Naive thymus-derived CD4-positive, alpha-beta T cell (primary cell): Measurements from ENCODE around the gene SPATA4. TPM values are rescaled to one million over a fixed set of nuclear protein-coding genes. Genes with fewer than 3 reads are reported as not detected.

ENCODE experiments used
- ATAC-seq: fragments of 150-1000 bp; cut with Tn5 transposase; 2 replicates; pipeline ENCODE4 v1.10.0; 2021; ENCODE audit warnings: mild to moderate bottlenecking, moderate library complexity
- CTCF ChIA-PET: fragments of 350-600 bp; sonication (Branson Sonifier 250); formaldehyde crosslinking; loops from one replicate; lab custom pipeline; 2021; ENCODE audit warnings: antibody characterized with exemption; lab: Charles Lee
- POLR2A ChIA-PET: fragments of 350-600 bp; sonication (Branson Sonifier 250); formaldehyde crosslinking; loops from one replicate; lab custom pipeline; 2021; ENCODE audit warnings: antibody characterized with exemption, inconsistent platforms; lab: Charles Lee
- DNase-seq, 9 donors: peaks; one replicate each; pipeline versions ENCODE4 v3.0.0 to v3.0.0-alpha.2; 2020 to 2022; ENCODE audit warnings: mixed read lengths in 1 of 9
- H3K27ac ChIP-seq: one replicate; pipeline ENCODE4 v1.7.0; 2013; ENCODE audit warnings: mild to moderate bottlenecking, low read depth, low read length, moderate library complexity
- H3K27me3 ChIP-seq, 2 donors: one replicate each; pipeline ENCODE4 v1.7.0; 2013; ENCODE audit warnings: low read length in 2 of 2, mild to moderate bottlenecking in 2 of 2, moderate library complexity in 2 of 2; ENCODE audit not compliant: control insufficient read depth in 2 of 2, insufficient read depth in 2 of 2
- H3K36me3 ChIP-seq, 3 experiments: 1 replicate in 2 of 3; 2 replicates in 1 of 3; pipeline ENCODE4 v1.7.0; 2013; ENCODE audit warnings: low read length in 3 of 3, mild to moderate bottlenecking in 3 of 3, moderate library complexity in 1 of 3; ENCODE audit not compliant: insufficient read depth in 3 of 3, control insufficient read depth in 2 of 3
- H3K4me1 ChIP-seq, 2 donors: one replicate each; pipeline ENCODE4 v1.7.0; 2013; ENCODE audit warnings: low read length in 2 of 2, mild to moderate bottlenecking in 2 of 2, moderate library complexity in 1 of 2; ENCODE audit not compliant: control insufficient read depth in 2 of 2, insufficient read depth in 2 of 2
- H3K4me3 ChIP-seq: 2 replicates; pipeline ENCODE4 v1.7.0; 2013; ENCODE audit warnings: mild to moderate bottlenecking, low read length
- H3K9me3 ChIP-seq, 3 experiments: 1 replicate in 2 of 3; 2 replicates in 1 of 3; pipeline ENCODE4 v1.7.0; 2013; ENCODE audit warnings: low read length in 3 of 3; ENCODE audit not compliant: control insufficient read depth in 2 of 3
- H3K27ac Mint-ChIP-seq, 9 donors: one replicate each; pipeline ENCODE4 v1.8.0; 2020 to 2022; ENCODE audit warnings: mixed read lengths in 9 of 9, mild to moderate bottlenecking in 8 of 9, moderate library complexity in 5 of 9, inconsistent platforms in 2 of 9
- H3K27me3 Mint-ChIP-seq, 5 donors: one replicate each; pipeline ENCODE4 v1.8.0; 2021 to 2022; ENCODE audit warnings: mixed read lengths in 5 of 5, mild to moderate bottlenecking in 1 of 5
- H3K36me3 Mint-ChIP-seq, 5 donors: one replicate each; pipeline ENCODE4 v1.8.0; 2020 to 2022; ENCODE audit warnings: mixed read lengths in 5 of 5, mild to moderate bottlenecking in 3 of 5, inconsistent platforms in 1 of 5
- H3K4me1 Mint-ChIP-seq, 7 donors: one replicate each; pipeline ENCODE4 v1.8.0; 2020 to 2022; ENCODE audit warnings: mixed read lengths in 7 of 7, mild to moderate bottlenecking in 3 of 7, inconsistent platforms in 1 of 7
- H3K4me3 Mint-ChIP-seq, 10 donors: one replicate each; pipeline ENCODE4 v1.8.0; 2020 to 2022; ENCODE audit warnings: mild to moderate bottlenecking in 10 of 10, mixed read lengths in 10 of 10, moderate library complexity in 6 of 10, inconsistent platforms in 2 of 10
- H3K9me3 Mint-ChIP-seq, 11 donors: one replicate each; pipeline ENCODE4 v1.8.0; 2020 to 2022; ENCODE audit warnings: mixed read lengths in 11 of 11, mild to moderate bottlenecking in 4 of 11, inconsistent platforms in 1 of 11, moderate library complexity in 1 of 11
- intact Hi-C, 2 donors: fragments of 100-400 bp; cut with micrococcal nuclease; formaldehyde crosslinking; loops; one replicate each; pipeline ENCODE4 v1.15.1; 2023
- polyA plus RNA-seq, 2 donors: library from polyadenylated mRNA; unstranded; fragments of 300-500 nt; fragmentation: Illumina TruSeq; gene quantifications; one replicate each; pipeline ENCODE4 v1.2.3, GENCODE V29; 2021
- total RNA-seq, 6 experiments: library from RNA in 5 of 6; stranded (reverse) in 5 of 6; gene quantifications; 1 replicate in 5 of 6; 2 replicates in 1 of 6; pipeline ENCODE4 v1.2.3 and lab custom pipeline; 2021 to 2026

The SPATA4 gene
- total and polyA plus RNA-seq, 7 experiments from 2014 or later, result not detected

- Mint-ChIP-seq H3K27ac (no peak overlapping the region), H3K4me3 (no peak overlapping the region), H3K4me1 (no peaks in the 10 kb centered on the region), H3K9me3 (no peaks in the 10 kb centered on the region), H3K27me3 (peaks cover 6 to 50% (median 37%) of the 10 kb centered on the region in 5 donors), H3K36me3 (no peaks in the 10 kb centered on the region)
- Histone ChIP-seq H3K27me3 (no peaks in the 10 kb centered on the region), H3K4me3 (no peak overlapping the region), H3K27ac (no peak overlapping the region), H3K36me3 (no peaks in the 10 kb centered on the region), H3K4me1 (no peaks in the 10 kb centered on the region), H3K9me3 (no peaks in the 10 kb centered on the region)
- ATAC-seq, result no peak
- intact Hi-C loops, result no loop called here
- ChIA-PET POLR2A (no interaction called here), CTCF (no interaction called here)
- no peak for DNase-seq
Measured at GRCh38 chr4:176186671-176187395, 8.6 kb downstream of the SPATA4 start.

GRCh38 chr4:176186067-176186466, 9.3 kb downstream of the SPATA4 start:
- Mint-ChIP-seq H3K27me3 (peaks cover 6 to 43% (median 29%) of the 10 kb centered on the region in 5 donors), H3K27ac (no peak overlapping the region), H3K9me3 (no peaks in the 10 kb centered on the region), H3K4me1 (no peaks in the 10 kb centered on the region), H3K4me3 (no peak overlapping the region), H3K36me3 (no peaks in the 10 kb centered on the region)
- CTCF ChIA-PET, result no interaction called here
- Histone ChIP-seq H3K36me3 (no peaks in the 10 kb centered on the region), H3K4me3 (no peak overlapping the region), H3K4me1 (no peaks in the 10 kb centered on the region), H3K27ac (no peak overlapping the region), H3K9me3 (no peaks in the 10 kb centered on the region), H3K27me3 (no peaks in the 10 kb centered on the region)
- POLR2A ChIA-PET, result no interaction called here
- no peak for DNase-seq
- intact Hi-C loops, result no loop called here
- ATAC-seq, result no peak

DNA sequence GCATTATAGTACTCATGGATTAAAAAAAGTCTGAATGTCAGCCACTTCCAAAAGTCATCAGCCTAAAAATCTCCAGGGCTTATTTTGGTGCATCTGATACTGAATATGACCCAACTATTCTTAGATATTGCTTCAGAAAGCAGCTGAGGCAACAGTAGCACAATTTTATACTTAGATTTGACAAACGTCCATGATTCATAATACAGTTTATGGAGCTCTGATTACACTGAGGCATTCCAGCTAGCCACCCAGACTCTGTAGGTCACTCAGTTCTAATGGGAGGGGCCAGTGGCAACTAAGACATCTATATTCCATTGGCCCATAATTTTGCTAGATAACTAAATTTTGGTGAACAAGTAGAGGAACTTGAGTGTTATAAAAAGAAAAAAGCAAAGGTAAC, 10.3 kb downstream of the SPATA4 start:
- Histone ChIP-seq H3K36me3 (no peaks in the 10 kb centered on the region), H3K9me3 (no peaks in the 10 kb centered on the region), H3K4me3 (no peak overlapping the region), H3K27ac (no peak overlapping the region), H3K27me3 (no peaks in the 10 kb centered on the region), H3K4me1 (no peaks in the 10 kb centered on the region)
- peaks cover 6 to 42% (median 27%) of the 10 kb centered on the region in 5 donors for H3K27me3 Mint-ChIP-seq
- ATAC-seq, result no peak
- POLR2A ChIA-PET, result no interaction called here
- no peak for DNase-seq
- intact Hi-C loops, result no loop called here
- H3K27ac Mint-ChIP-seq, result no peak overlapping the region
- no peaks in the 10 kb centered on the region for H3K9me3 Mint-ChIP-seq
- CTCF ChIA-PET, result no interaction called here
- no peaks in the 10 kb centered on the region for H3K36me3 Mint-ChIP-seq
- no peaks in the 10 kb centered on the region for H3K4me1 Mint-ChIP-seq
- H3K4me3 Mint-ChIP-seq, result no peak overlapping the region

DNA sequence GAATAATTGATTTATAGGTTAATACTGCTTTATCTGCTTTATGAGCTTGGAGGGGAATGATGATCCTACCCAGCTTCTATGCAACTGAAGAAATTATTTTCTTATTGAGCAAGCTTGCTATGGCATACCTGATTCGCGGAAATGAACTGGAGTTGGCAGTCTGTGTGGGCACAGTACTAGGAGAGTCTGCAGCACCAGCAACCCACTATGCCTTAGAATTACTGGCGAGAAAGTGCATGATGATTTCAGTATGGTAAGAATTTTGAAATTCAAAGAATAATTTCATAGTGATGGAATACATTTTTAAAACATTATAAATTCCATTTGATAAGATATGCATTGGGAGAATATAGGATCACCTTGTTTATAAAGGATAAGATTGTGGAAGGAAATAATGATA, 32.3 kb downstream of the SPATA4 start:
- H3K4me3 Mint-ChIP-seq, result no peak overlapping the region
- no peaks in the 10 kb centered on the region for H3K9me3 ChIP-seq
- peaks cover 0 to 13% (median 0%) of the 10 kb centered on the region in 5 donors for H3K27me3 Mint-ChIP-seq
- no peaks in the 10 kb centered on the region for H3K4me1 ChIP-seq
- no peak overlapping the region for H3K27ac Mint-ChIP-seq
- H3K27ac ChIP-seq, result no peak overlapping the region
- POLR2A ChIA-PET, result interaction anchor here (0.9 kb wide), 1 partner anchor 11 kb away, joined by 6 read pairs; no protein-coding TSS in a partner anchor
- H3K4me1 Mint-ChIP-seq, result no peaks in the 10 kb centered on the region
- no peak for DNase-seq
- no peaks in the 10 kb centered on the region for H3K36me3 ChIP-seq
- ATAC-seq, result no peak
- H3K4me3 ChIP-seq, result no peak overlapping the region
- H3K27me3 ChIP-seq, result no peaks in the 10 kb centered on the region
- H3K9me3 Mint-ChIP-seq, result no peaks in the 10 kb centered on the region
- CTCF ChIA-PET, result no interaction called here
- intact Hi-C loops, result no loop called here
- no peaks in the 10 kb centered on the region for H3K36me3 Mint-ChIP-seq

GRCh38 chr4:176156656-176157055, 38.7 kb downstream of the SPATA4 start:
- H3K27ac Mint-ChIP-seq, result no peak overlapping the region
- H3K27me3 Mint-ChIP-seq, result peaks cover 0 to 6% (median 0%) of the 10 kb centered on the region in 5 donors
- no peaks in the 10 kb centered on the region for H3K36me3 ChIP-seq
- ChIA-PET CTCF (no interaction called here), POLR2A (no interaction called here)
- no peaks in the 10 kb centered on the region for H3K9me3 ChIP-seq
- no peak for DNase-seq
- H3K27me3 ChIP-seq, result no peaks in the 10 kb centered on the region
- H3K36me3 Mint-ChIP-seq, result no peaks in the 10 kb centered on the region
- no peak overlapping the region for H3K4me3 Mint-ChIP-seq
- no peak overlapping the region for H3K27ac ChIP-seq
- no peaks in the 10 kb centered on the region for H3K4me1 ChIP-seq
- no peak overlapping the region for H3K4me3 ChIP-seq
- H3K9me3 Mint-ChIP-seq, result no peaks in the 10 kb centered on the region
- no peak for ATAC-seq
- intact Hi-C loops, result no loop called here
- no peaks in the 10 kb centered on the region for H3K4me1 Mint-ChIP-seq

DNA sequence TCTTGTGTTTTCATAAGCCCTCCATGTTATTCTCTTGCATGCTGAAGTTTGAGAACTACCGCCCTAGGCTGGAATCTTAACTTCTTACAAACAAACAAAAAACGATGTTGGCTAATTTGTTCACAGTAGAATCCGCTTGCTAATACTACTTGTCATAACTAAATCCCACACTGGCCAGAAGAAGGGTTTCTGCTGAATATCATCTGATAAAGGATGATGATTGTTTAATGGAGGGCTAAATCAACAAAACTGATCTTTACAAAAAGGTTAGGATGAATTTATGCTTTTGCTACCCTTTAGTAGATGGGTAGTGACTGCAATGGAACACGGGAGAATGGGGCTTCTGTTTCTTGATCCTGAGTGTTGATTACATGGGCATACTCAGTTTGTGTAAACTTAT, 42.3 kb downstream of the SPATA4 start:
- ChIA-PET POLR2A (no interaction called here), CTCF (interaction anchor here (0.6 kb wide), 1 partner anchor 12 kb away, joined by 3 read pairs; no protein-coding TSS in a partner anchor)
- Histone ChIP-seq H3K4me1 (no peaks in the 10 kb centered on the region), H3K27ac (no peak overlapping the region), H3K36me3 (no peaks in the 10 kb centered on the region), H3K4me3 (no peak overlapping the region), H3K9me3 (no peaks in the 10 kb centered on the region), H3K27me3 (no peaks in the 10 kb centered on the region)
- Mint-ChIP-seq H3K27ac (no peak overlapping the region), H3K9me3 (no peaks in the 10 kb centered on the region), H3K4me1 (no peaks in the 10 kb centered on the region), H3K4me3 (no peak overlapping the region), H3K27me3 (no peaks in the 10 kb centered on the region), H3K36me3 (no peaks in the 10 kb centered on the region)
- intact Hi-C loops, result no loop called here
- no peak for DNase-seq
- no peak for ATAC-seq

- no peaks in the 10 kb centered on the region for H3K36me3 ChIP-seq
- Mint-ChIP-seq H3K27ac (no peak overlapping the region), H3K27me3 (no peaks in the 10 kb centered on the region), H3K36me3 (no peaks in the 10 kb centered on the region), H3K4me3 (no peak overlapping the region), H3K4me1 (no peaks in the 10 kb centered on the region), H3K9me3 (no peaks in the 10 kb centered on the region)
- DNase-seq, result no peak
- H3K27ac ChIP-seq, result no peak overlapping the region
- POLR2A ChIA-PET, result no interaction called here
- no peaks in the 10 kb centered on the region for H3K9me3 ChIP-seq
- intact Hi-C loops, result loop anchor here (1.0 kb wide), 2 partner anchors 190 to 191 kb away; no protein-coding TSS in a partner anchor
- H3K4me1 ChIP-seq, result no peaks in the 10 kb centered on the region
- ATAC-seq, result no peak
- H3K27me3 ChIP-seq, result no peaks in the 10 kb centered on the region
- no peak overlapping the region for H3K4me3 ChIP-seq
- CTCF ChIA-PET, result interaction anchor here (0.5 kb wide), 1 partner anchor 15 kb away, joined by 3 read pairs; no protein-coding TSS in a partner anchor
Measured at GRCh38 chr4:176150704-176151103, 44.7 kb downstream of the SPATA4 start.
